ENCODE results near the gene SLC2A11.
A peak's percentile ranks its signal among the peaks of the same experiment; 100 is the strongest.
"Not testable (repeated sequence)": the region's sequence is repeated elsewhere in the genome, so short reads cannot be mapped to it uniquely, and the experiment has no call there.

Gene SLC2A11

DNA sequence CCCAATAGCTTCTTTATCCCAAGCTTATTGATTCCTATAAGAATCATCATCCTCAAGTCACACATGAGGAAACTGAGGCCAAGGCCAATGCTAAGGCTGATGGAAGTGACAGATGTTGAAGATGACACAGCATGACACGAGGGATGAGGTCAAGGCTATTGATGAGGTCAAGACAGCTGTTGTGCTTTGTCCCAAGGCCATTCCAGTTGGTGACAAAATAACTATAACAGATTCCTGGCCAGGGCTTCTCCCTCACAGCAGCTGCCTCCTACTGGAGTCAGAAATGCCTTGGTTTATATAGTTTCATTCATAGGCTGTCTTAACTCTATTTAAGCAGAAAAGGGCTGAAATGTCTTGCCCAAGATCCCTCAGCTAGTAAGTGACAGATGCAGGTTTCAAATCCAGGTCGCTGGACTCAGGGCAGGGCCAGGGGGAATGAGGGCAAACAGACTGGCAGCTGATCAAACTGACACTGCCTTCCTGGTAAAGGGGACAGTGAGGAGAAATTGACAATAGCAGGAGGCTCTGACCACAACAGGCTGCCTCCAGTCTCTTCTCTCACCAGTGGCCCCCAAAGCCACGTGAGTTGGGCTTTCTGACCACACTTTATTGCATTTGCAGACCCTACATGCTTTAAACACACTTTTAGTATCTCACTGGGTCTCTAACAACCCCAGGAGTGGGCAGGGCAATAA is 53.0 kb downstream of the SLC2A11 start:
- no peak for DNase-seq

DNA sequence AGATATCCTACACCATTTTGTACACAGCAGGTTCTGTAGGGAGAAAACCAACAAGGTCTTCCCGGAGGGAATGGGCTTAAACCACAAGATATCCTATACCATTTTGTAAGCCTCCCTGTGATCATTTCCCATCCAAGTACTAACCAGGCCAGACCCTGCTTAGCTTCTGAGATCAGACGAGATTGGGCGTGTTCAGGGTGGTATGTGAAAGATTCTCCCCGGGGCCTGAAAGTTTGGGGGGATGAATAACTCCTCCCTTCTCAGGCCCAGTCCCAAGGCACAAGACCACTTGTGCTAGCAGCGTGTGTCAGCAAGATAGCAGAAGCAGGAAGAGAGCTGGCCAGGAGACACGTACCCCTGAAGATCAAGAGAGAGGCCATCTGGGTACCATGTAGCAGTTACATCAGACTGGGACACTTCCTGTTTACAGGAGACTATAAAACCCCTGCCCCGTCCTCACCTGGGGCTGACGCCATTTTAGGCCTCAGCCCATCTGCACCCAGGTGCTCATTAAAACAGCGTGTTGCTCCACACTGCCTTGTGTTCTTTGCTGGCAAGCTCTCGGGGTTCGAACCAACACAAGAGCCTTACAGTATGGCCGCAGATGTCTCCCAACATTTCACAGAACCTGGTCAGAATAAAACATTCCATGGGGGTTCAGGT is 53.8 kb downstream of the SLC2A11 start:
- DNase-seq: no peak

DNA sequence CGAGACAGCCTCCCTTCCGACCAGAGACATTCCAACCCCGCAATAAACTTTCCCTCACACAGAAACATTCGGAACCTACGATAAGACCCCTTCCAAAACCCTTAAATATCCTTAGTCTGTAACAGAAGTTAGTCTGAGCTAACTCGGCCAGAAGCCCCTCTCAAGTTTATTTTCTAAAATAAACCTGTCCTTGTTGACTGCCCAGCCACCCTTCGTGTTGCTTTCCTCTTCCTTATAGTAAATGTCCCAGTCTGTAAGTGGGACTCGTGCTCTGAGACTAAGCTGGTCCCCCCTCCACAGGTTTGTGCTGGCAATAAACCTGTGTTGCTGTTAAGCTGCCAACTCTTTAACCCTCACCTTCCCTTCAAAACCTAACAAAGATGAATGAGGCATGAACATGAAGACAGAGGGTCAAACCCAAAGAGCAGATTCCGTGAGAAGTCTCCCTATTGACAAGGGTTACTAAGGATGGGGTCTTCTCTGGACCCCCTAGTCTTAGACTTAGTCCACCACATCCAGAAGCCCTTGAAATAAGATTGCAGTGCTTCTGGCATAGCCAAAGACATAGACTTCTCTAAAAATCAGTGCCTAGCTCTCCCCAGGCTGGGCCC is 54.7 kb downstream of the SLC2A11 start:
- no peak for DNase-seq

DNA sequence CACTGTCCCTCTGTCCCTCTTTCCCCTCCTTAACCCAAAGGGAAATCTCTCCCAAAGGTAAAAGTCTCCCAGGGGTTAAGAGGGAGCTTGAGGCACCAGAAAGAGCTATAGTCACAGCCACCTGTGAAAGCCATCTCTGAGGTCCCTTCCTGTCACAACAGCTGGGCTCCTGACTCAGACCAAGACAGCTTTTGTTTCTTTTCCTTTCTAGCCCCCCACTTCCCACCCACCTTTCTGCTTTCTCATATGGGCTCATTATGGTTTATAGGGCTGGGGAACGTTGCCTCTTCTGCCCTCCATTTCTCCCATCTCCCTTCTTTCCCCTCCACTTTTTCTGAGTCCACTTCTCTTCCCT is 55.6 kb downstream of the SLC2A11 start:
- DNase-seq: no peak

DNA sequence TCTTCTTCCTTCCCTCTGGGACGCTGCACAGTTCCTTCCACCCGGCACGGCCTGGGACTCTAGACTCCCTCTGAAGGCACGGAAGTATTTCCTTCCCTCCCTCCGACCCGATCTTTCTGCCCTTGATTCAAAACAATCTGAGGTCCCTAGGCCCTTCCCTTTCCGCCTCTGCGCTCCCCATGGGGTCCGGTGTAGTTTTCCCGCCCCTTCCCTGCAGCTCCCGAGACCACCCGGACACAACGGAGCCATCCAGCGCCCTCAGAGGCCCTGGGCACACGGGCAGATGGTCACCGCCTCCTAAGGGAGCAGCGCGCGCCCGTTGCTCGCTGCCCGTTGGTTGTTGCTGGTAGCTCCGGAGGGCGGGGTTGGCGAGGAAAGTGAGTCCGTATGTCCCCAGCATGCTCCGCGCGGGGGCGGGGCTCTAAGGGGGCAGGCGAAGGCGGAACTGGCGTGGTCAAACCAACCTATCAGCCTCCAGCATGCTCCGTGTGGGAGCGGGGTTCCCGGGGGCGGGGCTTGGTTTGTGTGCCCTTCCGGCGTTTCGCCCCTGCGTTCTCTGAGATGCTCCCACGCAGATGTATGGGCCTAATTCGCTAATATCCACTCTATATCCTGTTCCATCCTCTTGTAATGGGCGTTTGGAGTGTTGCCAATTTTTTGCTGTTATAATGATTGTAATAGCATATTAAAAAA is 56.1 kb downstream of the SLC2A11 start:
- DNase-seq: peak; percentile 99

DNA sequence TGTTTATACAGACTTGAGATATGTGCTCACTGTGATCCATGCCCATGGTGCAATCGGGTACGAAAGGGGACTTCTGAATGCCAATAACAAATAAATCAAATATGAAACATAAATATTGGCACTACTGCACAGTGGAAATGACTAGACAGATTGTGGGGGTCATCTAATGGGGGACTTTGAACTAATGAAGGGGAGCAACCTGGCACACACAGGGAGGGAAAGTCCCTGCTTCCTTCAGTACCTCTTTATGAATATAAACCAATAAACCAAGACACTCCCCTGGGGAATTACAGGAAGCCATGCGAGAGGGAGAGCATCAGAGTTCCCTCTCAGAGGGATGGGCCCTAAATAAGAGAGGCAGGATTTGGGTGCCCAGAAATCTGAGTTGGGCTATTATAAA is 57.6 kb downstream of the SLC2A11 start:
- DNase-seq: no peak

DNA sequence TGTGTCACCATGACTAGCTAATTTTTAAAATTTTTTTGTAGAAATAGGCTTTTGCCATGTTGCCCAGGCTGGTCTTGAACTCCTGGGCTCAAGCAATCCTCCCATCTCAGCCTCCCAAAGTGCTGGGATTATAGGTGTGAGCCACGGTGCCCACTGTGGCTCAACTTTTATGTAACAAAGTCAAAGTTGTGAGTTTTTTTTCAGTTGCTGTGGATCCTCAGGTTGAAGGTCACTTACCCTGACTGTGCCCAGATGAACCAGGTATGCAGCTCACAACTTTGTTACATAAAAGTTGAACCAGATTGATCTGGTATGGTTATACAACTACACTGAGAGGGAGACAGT is 62.6 kb downstream of the SLC2A11 start:
- DNase-seq: not testable (repeated sequence)

DNA sequence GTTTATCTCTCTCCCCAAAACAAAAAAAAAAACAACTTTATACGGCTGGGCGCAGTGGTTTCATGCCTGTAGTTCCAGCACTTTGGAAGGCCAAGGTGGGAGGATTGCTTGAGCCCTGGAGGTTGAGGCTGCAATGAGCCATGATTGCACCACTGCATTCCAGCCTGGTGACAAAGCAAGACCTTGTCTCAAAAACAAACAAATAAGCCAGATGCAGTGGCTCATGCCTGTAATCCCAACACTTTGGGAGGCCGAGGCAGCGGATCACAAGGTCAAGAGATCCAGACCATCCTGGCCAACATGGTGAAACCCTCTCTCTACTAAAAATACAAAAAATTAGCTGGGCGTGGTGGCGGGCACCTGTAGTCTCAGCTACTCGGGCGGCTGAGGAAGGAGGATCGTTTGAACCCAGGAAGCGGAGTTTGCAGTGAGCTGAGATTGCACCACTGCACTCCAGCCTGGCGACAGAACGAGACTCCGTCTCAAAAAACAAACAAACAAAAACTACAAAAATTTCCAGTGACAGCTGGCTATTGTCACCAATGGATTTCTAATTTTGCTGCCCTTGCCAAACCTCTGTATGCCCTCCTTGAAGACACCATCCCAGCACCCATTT is 64.0 kb downstream of the SLC2A11 start:
- not testable (repeated sequence) for DNase-seq

DNA sequence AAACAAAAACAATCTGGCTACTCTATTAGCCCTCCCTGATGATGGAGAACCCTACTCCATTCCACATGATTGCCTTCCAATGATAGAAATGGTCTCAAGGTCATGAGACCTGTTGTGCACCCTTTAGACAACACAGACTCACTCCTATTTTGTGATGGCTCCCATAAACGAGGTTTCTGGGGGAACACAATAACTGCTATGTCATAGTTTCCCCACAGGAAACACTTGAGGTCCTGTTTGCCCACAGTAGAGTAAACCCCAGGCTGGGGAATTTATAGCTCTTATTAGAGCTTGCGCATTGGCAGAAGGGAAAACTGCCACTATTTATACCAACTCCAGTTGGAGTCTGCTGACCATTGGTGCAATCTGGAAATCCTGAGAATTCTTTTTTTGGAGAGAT is 65.2 kb downstream of the SLC2A11 start:
- DNase-seq: no peak

DNA sequence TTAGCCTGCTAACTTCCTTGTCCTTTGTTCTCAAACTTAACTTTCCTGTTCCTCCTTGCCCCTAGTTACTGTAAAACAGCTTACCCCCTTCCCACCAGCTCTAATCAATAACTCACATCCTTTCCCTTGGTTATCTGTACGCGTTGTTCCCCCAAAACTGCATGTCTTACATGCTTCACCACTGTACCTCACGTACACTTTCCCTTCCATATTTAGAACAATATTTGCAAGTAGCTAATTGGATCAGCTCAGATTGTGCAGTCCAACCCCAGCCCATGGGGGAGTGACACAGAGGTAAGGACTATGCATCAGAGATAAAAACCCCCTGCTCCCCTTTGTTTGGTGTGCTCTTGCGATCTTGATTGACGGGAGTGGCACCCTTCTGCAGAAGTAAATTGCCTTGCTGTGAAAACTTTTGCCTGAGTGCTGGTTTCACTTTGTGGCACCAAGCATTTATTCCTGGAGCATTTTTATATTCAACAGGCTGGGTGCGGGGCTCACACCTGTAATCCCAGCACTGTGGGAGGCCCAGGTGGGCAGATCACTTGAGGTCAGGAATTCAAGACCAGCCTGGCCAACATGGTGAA is 67.4 kb downstream of the SLC2A11 start:
- DNase-seq: no peak

DNA sequence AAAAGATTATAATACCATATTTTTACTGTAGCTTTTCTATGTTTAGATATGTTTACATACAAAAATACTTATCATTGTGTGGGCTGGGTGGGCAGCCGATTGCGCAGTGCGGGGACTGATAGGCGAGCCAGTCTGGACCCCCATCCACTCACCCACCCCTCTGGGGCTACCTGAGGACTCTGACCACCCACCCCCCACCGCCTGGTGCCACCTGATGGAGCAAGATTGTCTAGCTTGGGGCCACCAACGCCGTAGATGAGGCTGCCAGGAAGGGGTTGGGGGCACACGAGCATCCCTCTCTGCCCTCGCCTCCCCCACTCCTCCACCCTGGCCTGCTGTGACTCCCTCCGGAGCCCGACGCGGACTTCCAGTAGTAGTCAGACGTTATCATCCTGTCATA is 68.9 kb downstream of the SLC2A11 start:
- DNase-seq: no peak
